K562 (cell line): ENCODE data around the gene KPNA1. TPM values are rescaled to one million over a fixed set of nuclear protein-coding genes. Genes with fewer than 3 reads are reported as not detected.

ENCODE experiments used
- ATAC-seq: fragments of 200-7000 bp; cut with Tn5 transposase; 3 replicates; pipeline ENCODE4 v1.9.1; 2020; ENCODE audit warnings: moderate library complexity
- BruUV-seq: library from RNA; stranded (reverse); fragments of 400-500 nt; replicated peaks from 2 replicates; lab custom pipeline; 2021; lab: Mats Ljungman, UMichigan
- CTCF ChIA-PET: fragments of 300-600 bp; formaldehyde crosslinking; extraction: SDS; loops from one replicate; lab custom pipeline; 2021; ENCODE audit warnings: low intra/inter-chr PET ratio; lab: Yijun Ruan, JAX
- POLR2A ChIA-PET: fragments of 300-600, 350-650 bp; sonication (Branson Sonifier 250); formaldehyde crosslinking; extraction: SDS; loops from one replicate; lab custom pipeline; 2021; ENCODE audit warnings: antibody characterized with exemption, inconsistent platforms; lab: Yijun Ruan, JAX
- DNase-seq, 4 experiments: peaks; one replicate each; pipeline versions ENCODE4 v3.0.0 to v3.0.0-alpha.2; 2011 to 2018; ENCODE audit warnings: low spot score in 3 of 4, mixed read lengths in 3 of 4; ENCODE audit errors: extremely low read depth in 1 of 4
- FAIRE-seq: peaks from 2 replicates; lab custom pipeline; 2011; peaks lifted over from hg19 to GRCh38; lab: Jason Lieb, UNC
- H2AFZ ChIP-seq: 2 replicates; pipeline ENCODE4 v1.6.0; 2011; ENCODE audit warnings: low read depth, low read length, control low read depth, inconsistent platforms
- H3K27ac ChIP-seq: fragments of 200-600 bp; 3 replicates; pipeline ENCODE4 v1.8.0; 2011; ENCODE audit warnings: low read depth, mild to moderate bottlenecking, control low read depth, inconsistent platforms, low read length, moderate library complexity, mixed read lengths; ENCODE audit errors: extremely low read depth
- H3K27me3 ChIP-seq, 2 experiments: fragments of 300-600 bp in 1 of 2; 2 replicates in 1 of 2; 3 replicates in 1 of 2; pipeline versions ENCODE4 v1.6.0 to v1.8.0; 2011; ENCODE audit warnings: inconsistent platforms in 2 of 2, low read length in 2 of 2, mild to moderate bottlenecking in 1 of 2, mixed read lengths in 1 of 2, moderate library complexity in 1 of 2; ENCODE audit not compliant: control insufficient read depth in 2 of 2, insufficient read depth in 2 of 2
- H3K36me3 ChIP-seq: fragments of 300-600 bp; 3 replicates; pipeline ENCODE4 v1.8.0; 2011; ENCODE audit warnings: mild to moderate bottlenecking, low read length, inconsistent platforms; ENCODE audit not compliant: control insufficient read depth, insufficient read depth
- H3K4me1 ChIP-seq, 2 experiments: fragments of 200-600 bp in 1 of 2; replicated peaks in 1 of 2; 2 replicates in 1 of 2; 3 replicates in 1 of 2; pipeline versions ENCODE4 v1.5.1 to v1.8.0; 2011; ENCODE audit warnings: inconsistent platforms in 2 of 2, low read length in 2 of 2, mild to moderate bottlenecking in 1 of 2, mixed read lengths in 1 of 2, moderate library complexity in 1 of 2; ENCODE audit not compliant: control insufficient read depth in 2 of 2, insufficient read depth in 2 of 2
- H3K4me2 ChIP-seq: 2 replicates; pipeline ENCODE4 v1.6.1; 2011; ENCODE audit warnings: low read length, control low read depth, inconsistent platforms, mixed read lengths; ENCODE audit not compliant: insufficient read depth
- H3K4me3 ChIP-seq: fragments of 200-600 bp; sonication (generic), shearing (Covaris generic); 2 replicates; pipeline ENCODE4 v1.5.1; 2016; ENCODE audit warnings: control low read depth, inconsistent platforms
- H3K79me2 ChIP-seq: fragments of 200-600 bp; 3 replicates; pipeline ENCODE4 v1.8.0; 2011; ENCODE audit warnings: low read length, inconsistent platforms; ENCODE audit not compliant: control insufficient read depth, insufficient read depth
- H3K9ac ChIP-seq, 2 experiments: 2 replicates each; pipeline versions ENCODE4 v1.6.0 to v1.6.1; 2011; ENCODE audit warnings: low read depth in 2 of 2, low read length in 2 of 2, control low read depth in 1 of 2, inconsistent platforms in 1 of 2, mild to moderate bottlenecking in 1 of 2, mixed read lengths in 1 of 2; ENCODE audit not compliant: insufficient read depth in 1 of 2
- H3K9me1 ChIP-seq: one replicate; pipeline ENCODE4 v1.6.0; 2011; ENCODE audit warnings: inconsistent platforms, mild to moderate bottlenecking, low read length, moderate library complexity; ENCODE audit not compliant: control insufficient read depth, insufficient read depth
- H3K9me3 ChIP-seq: replicated peaks from 2 replicates; pipeline ENCODE4 v1.5.1; 2011; ENCODE audit warnings: low read depth, low read length, inconsistent platforms; ENCODE audit not compliant: control insufficient read depth, insufficient read depth
- H4K20me1 ChIP-seq: replicated peaks from 2 replicates; pipeline ENCODE4 v1.6.1; 2011; ENCODE audit warnings: low read length, inconsistent platforms, mixed read lengths; ENCODE audit not compliant: control insufficient read depth, insufficient read depth
- CHD7 ChIP-seq: fragments of 200-600 bp; sonication (generic); IDR thresholded peaks from one replicate; pipeline ENCODE4 v1.6.1; 2012; ENCODE audit warnings: mild to moderate bottlenecking, low read depth, low read length, inconsistent platforms
- CREB1 ChIP-seq, 2 experiments: sonication (generic) in 1 of 2; formaldehyde crosslinking in 1 of 2; IDR thresholded peaks; 2 replicates each; pipeline versions ENCODE4 v1.6.1 to v1.8.0; 2012 to 2022; ENCODE audit warnings: inconsistent platforms in 1 of 2, mild to moderate bottlenecking in 1 of 2, missing genetic modification reagents in 1 of 2, moderate library complexity in 1 of 2
- CREM ChIP-seq: IDR thresholded peaks from 2 replicates; pipeline ENCODE4 v1.6.1; 2014; ENCODE audit warnings: antibody characterized with exemption, low read depth
- FOXA1 ChIP-seq: fragments of 450-650 bp; IDR thresholded peaks from 2 replicates; pipeline ENCODE4 v1.6.1; 2016; ENCODE audit warnings: mild to moderate bottlenecking, borderline replicate concordance
- NBN ChIP-seq: fragments of 450-650 bp; IDR thresholded peaks from 2 replicates; pipeline ENCODE4 v1.6.1; 2016; ENCODE audit warnings: low read depth, mild to moderate bottlenecking
- NFE2 ChIP-seq: IDR thresholded peaks from 2 replicates; pipeline ENCODE4 v1.6.1; 2014; ENCODE audit warnings: antibody characterized with exemption, low read depth
- UBTF ChIP-seq, 2 experiments: IDR thresholded peaks; 2 replicates each; pipeline ENCODE4 v1.6.1; 2012; ENCODE audit warnings: improper control_type of control experiment in 2 of 2, low read depth in 2 of 2, low read length in 2 of 2, borderline replicate concordance in 1 of 2
- WGBS: fragments of 100-300 bp; shearing (Covaris generic); methylation state at CpG from one replicate; pipeline ENCODE4 v1.1.6; 2016; ENCODE audit warnings: low coverage, mixed read lengths; ENCODE audit not compliant: insufficient coverage; ENCODE audit errors: missing lambda C conversion rate; 5-methylcytosine and 5-hydroxymethylcytosine counted together
- in situ Hi-C: fragments of 300-500 bp; cut with MboI; formaldehyde crosslinking; loops from 4 replicates; pipeline ENCODE4 v1.15.0; 2018; ENCODE audit warnings: inconsistent platforms, mixed read lengths
- intact Hi-C: fragments of 100-400 bp; cut with micrococcal nuclease; formaldehyde crosslinking; loops from 2 replicates; pipeline ENCODE4 v1.14.2; 2022
- polyA plus RNA-seq, 8 experiments: library from polyadenylated mRNA; depleted of rRNA in 4 of 8; stranded (reverse) in 5 of 8; unstranded in 3 of 8; fragments of >200 nt; fragmentation: Nextera tagmentation in 2 of 8; fragmentation: Illumina TruSeq in 1 of 8; extraction: Ambion mirVana in 2 of 8; extraction: Trizol in 1 of 8; gene quantifications; 2 replicates each; pipeline versions ENCODE4 v1.2.1 to v1.2.3, GENCODE V29; 2011 to 2014; ENCODE audit warnings: inconsistent platforms in 1 of 8, missing spikeins in 1 of 8
- total RNA-seq, 7 experiments: library from RNA; depleted of rRNA in 6 of 7; stranded (reverse); fragments of >200 nt in 6 of 7; fragmentation: Illumina TruSeq in 2 of 7; extraction: Trizol in 2 of 7; gene quantifications; 2 replicates each; pipeline versions ENCODE4 v1.2.1 to v1.2.3, GENCODE V29; 2011 to 2021; ENCODE audit warnings: low replicate concordance in 1 of 7
- TF ChIP-seq, protein P1 (sequence below): sonication (generic); IDR thresholded peaks from 2 replicates; pipeline ENCODE4 v1.6.1; 2016

KPNA1 gene
- total and polyA plus RNA-seq, 9 of the 15 experiments (the other 6 are each of a cell fraction or from before 2014, with no cell fraction given) = 9.3 to 53.8 (median 33.5) TPM

GRCh38 chr3:122546151-122546550, 31.4 kb upstream of the KPNA1 start:
- H3K36me3 ChIP-seq = no peaks in the 10 kb centered on the region
- BruUV-seq = no TSS peak
- intact Hi-C loops (no loop called here), in situ Hi-C loops (no loop called here)
- no peaks in the 10 kb centered on the region for H4K20me1 ChIP-seq
- DNase-seq (no peak), ATAC-seq (no peak), FAIRE-seq (no peak)
- no peak overlapping the region for H3K4me3 ChIP-seq
- no peaks in the 10 kb centered on the region for H3K9me3 ChIP-seq
- no peaks in the 10 kb centered on the region for H3K9me1 ChIP-seq
- 65% methylated on average over 5 of the region's 5 CpGs for WGBS
- no peaks in the 10 kb centered on the region for H3K27me3 ChIP-seq
- no peaks in the 10 kb centered on the region for H3K79me2 ChIP-seq
- H3K27ac ChIP-seq = no peak overlapping the region
- ChIA-PET CTCF (no interaction called here), POLR2A (no interaction called here)
- no peaks in the 10 kb centered on the region; a peak in 1 of 5 replicates for H3K4me1 ChIP-seq
- H3K4me2 ChIP-seq = no peak overlapping the region
- H3K9ac ChIP-seq = no peak overlapping the region
- H2AFZ ChIP-seq = no peak overlapping the region
- TF ChIP-seq CREM (no peak), UBTF (IDR thresholded peaks at IDR 0.05; ENCODE audit: borderline replicate concordance in 1 of 2, low read depth in 2 of 2, low read length in 2 of 2) (no peak), CHD7 (no peak), NBN (no peak), FOXA1 (no peak), CREB1 (IDR thresholded peaks at IDR 0.05) (no peak), CREB1 (CRISPR knock-in tag; IDR thresholded peaks at IDR 0.05) (no peak), NFE2 (no peak)
- TF ChIP-seq, protein P1, sequence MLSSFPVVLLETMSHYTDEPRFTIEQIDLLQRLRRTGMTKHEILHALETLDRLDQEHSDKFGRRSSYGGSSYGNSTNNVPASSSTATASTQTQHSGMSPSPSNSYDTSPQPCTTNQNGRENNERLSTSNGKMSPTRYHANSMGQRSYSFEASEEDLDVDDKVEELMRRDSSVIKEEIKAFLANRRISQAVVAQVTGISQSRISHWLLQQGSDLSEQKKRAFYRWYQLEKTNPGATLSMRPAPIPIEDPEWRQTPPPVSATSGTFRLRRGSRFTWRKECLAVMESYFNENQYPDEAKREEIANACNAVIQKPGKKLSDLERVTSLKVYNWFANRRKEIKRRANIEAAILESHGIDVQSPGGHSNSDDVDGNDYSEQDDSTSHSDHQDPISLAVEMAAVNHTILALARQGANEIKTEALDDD = no peak
